DND-41 (cell line): ENCODE results near the gene NPM1.

Experiments used
- CTCF ChIP-seq: IDR thresholded peaks from 2 replicates; pipeline ENCODE4 v1.5.1; 2012; ENCODE audit warnings: borderline replicate concordance, low read length, moderate library complexity, mild to moderate bottlenecking; ENCODE audit not compliant: poor library complexity, severe bottlenecking; ENCODE audit errors: extremely low read depth
- EZH2 ChIP-seq: IDR thresholded peaks from 3 replicates; pipeline ENCODE4 v1.6.1; 2012; ENCODE audit warnings: borderline replicate concordance, low read depth, mild to moderate bottlenecking, moderate library complexity, low read length, inconsistent platforms; ENCODE audit not compliant: severe bottlenecking

GRCh38 chr5:171426266-171426665 lies 38.6 kb downstream of the NPM1 start:
- TF ChIP-seq CTCF, result no peak
- TF ChIP-seq EZH2, result no peak
